CD4-positive, alpha-beta T cell (primary cell): ENCODE results near the gene RAB5B. TPM values are rescaled to one million over a fixed set of nuclear protein-coding genes. Genes with fewer than 3 reads are reported as not detected.

Experiments
- ATAC-seq: fragments of 200-7000 bp; cut with Tn5 transposase; one replicate; pipeline ENCODE4 v1.10.0; 2022; ENCODE audit warnings: mild to moderate bottlenecking; ENCODE audit not compliant: poor library complexity
- CTCF ChIA-PET: fragments of 350-600 bp; sonication (Branson Sonifier 250); formaldehyde crosslinking; loops from one replicate; lab custom pipeline; 2021; ENCODE audit warnings: antibody characterized with exemption, inconsistent platforms; lab: Charles Lee
- POLR2A ChIA-PET: fragments of 350-600 bp; sonication (Branson Sonifier 250); formaldehyde crosslinking; loops from one replicate; lab custom pipeline; 2021; ENCODE audit warnings: antibody characterized with exemption, inconsistent platforms; lab: Charles Lee
- DNase-seq, 14 experiments: peaks; one replicate each; pipeline ENCODE4 v3.0.0-alpha.2; 2013 to 2020; ENCODE audit warnings: mixed read lengths in 2 of 14
- H3K27ac ChIP-seq, 2 donors: one replicate each; pipeline versions ENCODE4 v1.5.1 to v1.7.0; 2013; ENCODE audit warnings: low read length in 2 of 2, low read depth in 1 of 2, mild to moderate bottlenecking in 1 of 2
- H3K27me3 ChIP-seq, 2 experiments: 1 replicate in 1 of 2; 2 replicates in 1 of 2; pipeline versions ENCODE4 v1.6.1 to v1.7.0; 2013; ENCODE audit warnings: low read length in 2 of 2, control low read depth in 1 of 2, mild to moderate bottlenecking in 1 of 2, moderate library complexity in 1 of 2; ENCODE audit not compliant: insufficient read depth in 2 of 2, control insufficient read depth in 1 of 2
- H3K36me3 ChIP-seq: one replicate; pipeline ENCODE4 v1.6.1; 2013; ENCODE audit warnings: low read length, control low read depth; ENCODE audit not compliant: insufficient read depth
- H3K4me1 ChIP-seq: one replicate; pipeline ENCODE4 v1.6.1; 2013; ENCODE audit warnings: low read length, control low read depth; ENCODE audit not compliant: insufficient read depth
- H3K4me3 ChIP-seq: one replicate; pipeline ENCODE4 v1.5.1; 2013; ENCODE audit warnings: mild to moderate bottlenecking, low read length, moderate library complexity
- H3K9me3 ChIP-seq, 2 experiments: 1 replicate in 1 of 2; 2 replicates in 1 of 2; pipeline versions ENCODE4 v1.6.1 to v1.7.0; 2013; ENCODE audit warnings: low read length in 2 of 2, mild to moderate bottlenecking in 2 of 2, control low read depth in 1 of 2, moderate library complexity in 1 of 2; ENCODE audit not compliant: control insufficient read depth in 1 of 2, insufficient read depth in 1 of 2
- H3K27ac Mint-ChIP-seq: one replicate; pipeline ENCODE4 v1.8.0; 2020; ENCODE audit warnings: mixed read lengths
- H3K27me3 Mint-ChIP-seq: one replicate; pipeline ENCODE4 v1.8.0; 2021; ENCODE audit warnings: mixed read lengths
- H3K36me3 Mint-ChIP-seq: one replicate; pipeline ENCODE4 v1.8.0; 2021; ENCODE audit warnings: low read depth, mixed read lengths
- H3K4me1 Mint-ChIP-seq: one replicate; pipeline ENCODE4 v1.8.0; 2021; ENCODE audit warnings: low read depth, mixed read lengths
- H3K4me3 Mint-ChIP-seq: one replicate; pipeline ENCODE4 v1.8.0; 2020; ENCODE audit warnings: mild to moderate bottlenecking, mixed read lengths
- H3K9me3 Mint-ChIP-seq: one replicate; pipeline ENCODE4 v1.8.0; 2020; ENCODE audit warnings: mixed read lengths
- intact Hi-C, 2 experiments: fragments of 100-400 bp; cut with DNase I in 1 of 2; cut with micrococcal nuclease in 1 of 2; formaldehyde crosslinking; loops; one replicate each; pipeline versions ENCODE4 v1.15.1 to v1.9.0; 2023 to 2025; cut with DNase I, micrococcal nuclease
- total RNA-seq, 174 experiments: library from RNA in 2 of 174; stranded (reverse) in 2 of 174; gene quantifications; one replicate each; pipeline ENCODE4 v1.2.3 and lab custom pipeline; 2021 to 2026
- TF ChIP-seq, protein P1 (sequence below): fragments of 200-600 bp; IDR thresholded peaks from one replicate; pipeline ENCODE4 v1.8.0; 2022; ENCODE audit warnings: antibody characterized with exemption, mild to moderate bottlenecking

RAB5B gene
- total RNA-seq, 2 experiments from 2014 or later, result 21.6 to 27.4 TPM

DNA sequence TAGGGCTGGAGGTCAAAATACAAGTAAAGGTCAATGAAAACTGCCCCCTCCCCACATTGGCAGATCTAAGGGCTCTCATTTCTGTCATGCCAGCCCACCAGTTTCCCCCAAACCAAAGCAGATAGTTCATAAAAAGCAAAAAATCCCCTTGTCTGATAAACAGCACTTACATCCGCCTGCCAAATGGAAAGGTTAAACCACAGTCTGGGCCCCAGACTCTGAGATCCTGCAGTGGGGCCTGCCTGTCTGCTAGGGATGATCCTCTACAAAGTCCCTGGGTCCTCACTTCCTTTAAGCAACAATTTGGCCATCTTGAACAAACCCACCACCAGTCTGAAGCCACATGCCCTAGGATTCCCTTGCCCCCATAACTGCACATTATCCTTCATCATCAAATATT, 58.1 kb downstream of the RAB5B start:
- TF ChIP-seq, protein P1, sequence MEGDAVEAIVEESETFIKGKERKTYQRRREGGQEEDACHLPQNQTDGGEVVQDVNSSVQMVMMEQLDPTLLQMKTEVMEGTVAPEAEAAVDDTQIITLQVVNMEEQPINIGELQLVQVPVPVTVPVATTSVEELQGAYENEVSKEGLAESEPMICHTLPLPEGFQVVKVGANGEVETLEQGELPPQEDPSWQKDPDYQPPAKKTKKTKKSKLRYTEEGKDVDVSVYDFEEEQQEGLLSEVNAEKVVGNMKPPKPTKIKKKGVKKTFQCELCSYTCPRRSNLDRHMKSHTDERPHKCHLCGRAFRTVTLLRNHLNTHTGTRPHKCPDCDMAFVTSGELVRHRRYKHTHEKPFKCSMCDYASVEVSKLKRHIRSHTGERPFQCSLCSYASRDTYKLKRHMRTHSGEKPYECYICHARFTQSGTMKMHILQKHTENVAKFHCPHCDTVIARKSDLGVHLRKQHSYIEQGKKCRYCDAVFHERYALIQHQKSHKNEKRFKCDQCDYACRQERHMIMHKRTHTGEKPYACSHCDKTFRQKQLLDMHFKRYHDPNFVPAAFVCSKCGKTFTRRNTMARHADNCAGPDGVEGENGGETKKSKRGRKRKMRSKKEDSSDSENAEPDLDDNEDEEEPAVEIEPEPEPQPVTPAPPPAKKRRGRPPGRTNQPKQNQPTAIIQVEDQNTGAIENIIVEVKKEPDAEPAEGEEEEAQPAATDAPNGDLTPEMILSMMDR, result no peak
- peaks cover 40% of the 10 kb centered on the region for H3K36me3 ChIP-seq
- Mint-ChIP-seq H3K27me3 (no peaks in the 10 kb centered on the region), H3K9me3 (no peaks in the 10 kb centered on the region), H3K36me3 (peaks cover 68% of the 10 kb centered on the region), H3K27ac (peak overlapping the region; percentile 87), H3K4me3 (peak overlapping the region; percentile 12), H3K4me1 (peaks cover 27% of the 10 kb centered on the region)
- ATAC-seq (peak; percentile 76), DNase-seq (peak in 5 of 14 experiments; percentile 10 to 50 (median 43))
- H3K27ac ChIP-seq, result peak overlapping the region in 1 of 2 donors; percentile 44
- peaks cover 27% of the 10 kb centered on the region for H3K4me1 ChIP-seq
- H3K4me3 ChIP-seq, result no peak overlapping the region
- intact Hi-C loops, result no loop called here
- ChIA-PET POLR2A (interaction anchor here (1.7 kb wide), 1 partner anchor 58 kb away, joined by 4 read pairs; the partner anchor contains the start of gene RAB5B), CTCF (no interaction called here)
- H3K27me3 ChIP-seq, result no peaks in the 10 kb centered on the region
- no peaks in the 10 kb centered on the region for H3K9me3 ChIP-seq

DNA sequence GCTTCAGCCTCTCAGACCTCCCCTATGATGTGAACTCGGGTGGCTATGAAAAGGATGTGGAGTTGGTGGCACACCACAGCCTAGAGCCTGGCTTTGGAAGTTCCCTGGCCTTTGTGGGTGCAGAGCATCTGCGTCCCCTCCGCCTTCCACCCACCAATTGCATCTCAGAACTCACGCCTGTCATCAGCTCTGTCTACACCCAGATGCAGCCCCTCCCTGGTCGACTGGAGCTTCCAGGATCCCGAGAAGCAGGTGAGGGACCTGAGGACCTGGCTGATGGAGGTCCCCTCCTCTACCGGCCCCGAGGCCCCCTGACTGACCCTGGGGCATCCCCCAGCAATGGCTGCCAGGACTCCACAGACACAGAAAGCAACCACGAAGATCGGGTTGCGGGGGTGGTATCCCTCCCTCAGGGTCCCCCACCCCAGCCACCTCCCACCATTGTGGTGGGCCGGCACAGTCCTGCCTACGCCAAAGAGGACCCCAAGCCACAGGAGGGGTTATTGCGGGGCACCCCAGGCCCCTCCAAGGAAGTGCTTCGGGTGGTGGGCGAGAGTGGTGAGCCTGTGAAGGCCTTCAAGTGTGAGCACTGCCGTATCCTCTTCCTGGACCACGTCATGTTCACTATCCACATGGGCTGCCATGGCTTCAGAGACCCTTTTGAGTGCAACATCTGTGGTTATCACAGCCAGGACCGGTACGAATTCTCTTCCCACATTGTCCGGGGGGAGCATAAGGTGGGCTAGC, 60.9 kb downstream of the RAB5B start:
- TF ChIP-seq, protein P1, result no peak
- H3K27ac ChIP-seq, result no peak overlapping the region
- H3K4me3 Mint-ChIP-seq, result no peak overlapping the region
- H3K27me3 ChIP-seq, result no peaks in the 10 kb centered on the region
- no peak overlapping the region for H3K4me3 ChIP-seq
- peaks cover 30% of the 10 kb centered on the region for H3K4me1 Mint-ChIP-seq
- H3K9me3 Mint-ChIP-seq, result no peaks in the 10 kb centered on the region
- H3K36me3 Mint-ChIP-seq, result peaks cover 47% of the 10 kb centered on the region
- peaks cover 25% of the 10 kb centered on the region for H3K36me3 ChIP-seq
- ChIA-PET CTCF (interaction anchor here (1.0 kb wide), 1 partner anchor 29 kb away, joined by 3 read pairs; no protein-coding TSS in a partner anchor), POLR2A (no interaction called here)
- H3K9me3 ChIP-seq, result no peaks in the 10 kb centered on the region
- peak overlapping the region; percentile 76 for H3K27ac Mint-ChIP-seq
- DNase-seq (peak in 2 of 14 experiments; percentile 54 to 60), ATAC-seq (peak; percentile 33)
- intact Hi-C loops, result no loop called here
- no peaks in the 10 kb centered on the region for H3K27me3 Mint-ChIP-seq
- H3K4me1 ChIP-seq, result peaks cover 22% of the 10 kb centered on the region

DNA sequence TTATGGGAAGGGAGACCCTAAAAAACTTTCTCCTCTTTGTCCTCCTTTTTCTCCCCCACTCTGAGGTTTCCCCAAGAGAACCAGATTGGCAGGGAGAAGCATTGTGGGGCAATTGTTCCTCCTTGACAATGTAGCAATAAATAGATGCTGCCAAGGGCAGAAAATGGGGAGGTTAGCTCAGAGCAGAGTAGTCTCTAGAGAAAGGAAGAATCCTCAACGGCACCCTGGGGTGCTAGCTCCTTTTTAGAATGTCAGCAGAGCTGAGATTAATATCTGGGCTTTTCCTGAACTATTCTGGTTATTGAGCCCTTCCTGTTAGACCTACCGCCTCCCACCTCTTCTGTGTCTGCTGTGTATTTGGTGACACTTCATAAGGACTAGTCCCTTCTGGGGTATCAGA, 63.3 kb downstream of the RAB5B start:
- Mint-ChIP-seq H3K4me1 (peaks cover 39% of the 10 kb centered on the region), H3K9me3 (no peaks in the 10 kb centered on the region), H3K4me3 (no peak overlapping the region), H3K27ac (no peak overlapping the region), H3K36me3 (peaks cover 42% of the 10 kb centered on the region), H3K27me3 (no peaks in the 10 kb centered on the region)
- intact Hi-C loops, result no loop called here
- peak overlapping the region in 1 of 2 donors; percentile 29 for H3K27ac ChIP-seq
- H3K4me3 ChIP-seq, result no peak overlapping the region
- no peaks in the 10 kb centered on the region for H3K9me3 ChIP-seq
- DNase-seq (no peak), ATAC-seq (no peak)
- TF ChIP-seq, protein P1, result no peak
- no peaks in the 10 kb centered on the region for H3K27me3 ChIP-seq
- peaks cover 28% of the 10 kb centered on the region for H3K4me1 ChIP-seq
- H3K36me3 ChIP-seq, result peaks cover 23% of the 10 kb centered on the region
- POLR2A ChIA-PET, result no interaction called here
- CTCF ChIA-PET, result interaction anchor here (1.3 kb wide), 2 partner anchors 10 to 16 kb away, joined by 4 to 6 read pairs; partner anchors contain the start of gene IKZF4
